HG03060 (cell line): Measurements from ENCODE around the gene CLSTN2.

Experiments used
- ATAC-seq: cut with Tn5 transposase; IDR thresholded peaks from one replicate; pipeline ENCODE4 v1.9.1; 2021; ENCODE audit warnings: low read depth, moderate number of reproducible peaks; ENCODE audit not compliant: unreplicated experiment

The CLSTN2 gene

DNA sequence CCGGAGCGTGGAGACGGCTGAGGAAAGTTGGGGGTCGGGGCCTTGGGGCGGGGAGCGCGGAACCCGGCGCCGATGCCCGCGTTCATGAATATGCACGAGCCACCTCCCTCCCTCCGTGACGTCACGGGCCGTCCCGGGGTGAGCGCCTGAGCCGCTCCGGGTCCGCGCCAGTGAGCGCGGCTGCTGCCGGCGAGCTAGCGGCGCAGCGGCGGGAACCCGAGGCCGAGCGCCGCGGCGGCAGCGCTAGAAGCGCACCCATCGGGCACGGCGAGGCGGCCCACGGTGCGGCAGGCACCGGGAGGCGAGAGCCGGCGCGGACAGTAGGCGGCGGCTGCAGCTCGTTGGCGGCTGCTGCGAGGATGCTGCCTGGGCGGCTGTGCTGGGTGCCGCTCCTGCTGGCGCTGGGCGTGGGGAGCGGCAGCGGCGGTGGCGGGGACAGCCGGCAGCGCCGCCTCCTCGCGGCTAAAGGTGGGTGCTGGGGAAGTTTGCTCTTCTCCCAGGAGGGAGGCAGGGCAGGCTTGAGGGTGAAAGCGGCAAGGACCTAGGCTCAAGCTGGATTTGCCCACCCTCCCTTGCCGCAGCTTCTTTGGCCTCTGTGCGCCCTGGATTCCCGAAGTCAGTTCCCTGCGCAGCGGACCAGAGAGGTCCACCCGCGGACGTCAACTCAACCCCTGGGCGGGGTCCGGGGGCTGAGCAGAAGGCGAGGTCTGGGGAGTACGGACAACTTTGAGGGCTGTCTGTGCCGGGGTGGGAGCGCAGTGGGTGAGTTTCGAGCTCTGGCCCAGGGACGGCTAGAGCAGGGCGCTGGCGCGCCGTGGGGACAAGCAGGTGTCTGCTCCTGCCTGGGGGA lies at the start of gene CLSTN2:
TSS of gene CLSTN2 (plus strand) at position 170 of the 850 bp plus-strand sequence.
- ATAC-seq, result no peak

GRCh38 chr3:139887431-139887830 lies 47.6 kb upstream of the CLSTN2 start:
- ATAC-seq, result no peak

- no peak for ATAC-seq
Observed at GRCh38 chr3:139888561-139889140, 46.3 kb upstream of the CLSTN2 start.

- no peak for ATAC-seq
Observed at GRCh38 chr3:139893267-139893962, 41.6 kb upstream of the CLSTN2 start.

GRCh38 chr3:139893963-139894642 lies 40.9 kb upstream of the CLSTN2 start:
- no peak for ATAC-seq

GRCh38 chr3:139894643-139894989 lies 40.4 kb upstream of the CLSTN2 start:
- ATAC-seq, result no peak

DNA sequence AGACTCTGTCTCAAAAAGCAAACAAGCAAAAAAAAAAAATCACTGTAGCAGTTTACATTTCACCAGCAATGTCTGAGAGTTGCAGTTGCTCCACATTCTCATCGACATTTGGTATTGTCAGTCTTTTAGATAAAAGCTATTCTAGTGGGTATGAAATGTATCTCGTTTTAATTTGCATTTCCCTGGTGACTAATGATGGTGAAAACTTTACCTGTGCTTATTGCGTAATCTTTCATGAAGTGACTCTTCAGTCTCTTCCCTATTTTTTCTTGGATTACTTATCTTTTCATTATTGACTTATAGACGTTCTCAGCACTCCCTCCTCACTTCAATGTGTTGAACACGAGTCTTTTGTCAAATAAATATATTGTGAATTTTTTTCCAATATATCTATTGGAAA lies 37.2 kb upstream of the CLSTN2 start:
- no peak for ATAC-seq

DNA sequence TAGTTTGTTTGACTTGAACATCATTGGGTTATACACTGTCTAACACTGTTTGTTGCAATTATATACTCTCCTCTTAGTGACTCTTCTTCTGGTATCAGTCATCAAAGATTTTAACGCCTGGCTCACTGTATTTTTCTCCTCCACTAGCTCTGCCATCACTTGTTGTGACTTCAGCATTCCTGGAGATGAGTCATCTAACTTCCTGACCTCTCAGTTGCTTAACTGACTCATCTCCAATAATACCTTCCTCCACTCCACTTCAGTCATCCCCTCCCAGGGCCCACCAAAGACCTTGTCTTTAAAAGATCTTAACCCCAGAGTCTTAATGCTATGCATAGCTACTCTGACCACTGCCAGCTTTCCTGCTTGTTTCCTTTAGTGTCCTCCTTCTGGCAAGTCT lies 28.6 kb upstream of the CLSTN2 start:
- ATAC-seq, result no peak

DNA sequence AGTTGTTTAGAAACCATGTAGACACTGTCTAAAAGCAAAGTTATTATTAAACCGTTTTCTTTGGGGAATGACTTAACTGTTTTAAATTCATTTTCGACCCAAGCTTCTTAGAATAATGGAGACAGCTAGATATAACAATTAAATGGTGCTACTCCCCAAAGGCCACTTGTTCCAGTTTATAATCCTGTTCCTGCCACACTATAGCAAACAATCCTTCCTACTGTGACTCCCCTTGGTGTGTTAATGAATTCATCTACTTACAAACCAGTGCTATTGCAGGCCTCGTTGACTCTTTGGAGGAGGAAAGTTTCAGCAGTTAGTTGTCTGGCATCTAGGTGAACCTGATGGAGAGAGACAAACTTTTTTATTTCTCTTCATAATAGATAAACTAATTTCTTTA lies 25.2 kb upstream of the CLSTN2 start:
- no peak for ATAC-seq

- ATAC-seq, result no peak
Observed at GRCh38 chr3:139916271-139916670, 18.7 kb upstream of the CLSTN2 start.

DNA sequence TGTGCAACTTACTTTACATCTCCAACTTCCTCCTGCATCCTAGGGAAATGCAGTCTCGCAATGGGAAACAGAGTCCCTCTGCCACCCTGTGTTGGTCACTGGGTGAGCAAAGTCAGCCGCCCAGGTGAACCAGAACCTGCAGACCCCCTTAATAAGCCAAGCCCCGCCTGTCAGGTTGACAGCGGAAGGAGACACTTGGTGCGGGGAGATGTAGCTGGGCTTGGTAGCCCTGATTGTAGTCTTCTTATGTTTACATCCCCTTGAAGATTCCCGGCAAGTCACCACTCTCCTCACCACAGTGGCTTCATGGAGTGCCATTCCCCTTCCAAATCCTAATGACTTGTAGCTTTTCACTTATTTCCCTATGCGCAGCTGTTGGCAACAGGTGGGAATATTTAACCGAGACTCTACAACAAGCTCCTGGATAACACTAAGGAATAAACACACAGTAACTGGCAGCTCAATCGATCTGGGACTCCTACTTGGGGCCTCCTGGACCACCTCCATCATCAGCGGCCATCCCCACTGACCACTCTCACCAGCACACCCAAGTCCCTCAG lies 17.7 kb upstream of the CLSTN2 start:
- ATAC-seq, result no peak

DNA sequence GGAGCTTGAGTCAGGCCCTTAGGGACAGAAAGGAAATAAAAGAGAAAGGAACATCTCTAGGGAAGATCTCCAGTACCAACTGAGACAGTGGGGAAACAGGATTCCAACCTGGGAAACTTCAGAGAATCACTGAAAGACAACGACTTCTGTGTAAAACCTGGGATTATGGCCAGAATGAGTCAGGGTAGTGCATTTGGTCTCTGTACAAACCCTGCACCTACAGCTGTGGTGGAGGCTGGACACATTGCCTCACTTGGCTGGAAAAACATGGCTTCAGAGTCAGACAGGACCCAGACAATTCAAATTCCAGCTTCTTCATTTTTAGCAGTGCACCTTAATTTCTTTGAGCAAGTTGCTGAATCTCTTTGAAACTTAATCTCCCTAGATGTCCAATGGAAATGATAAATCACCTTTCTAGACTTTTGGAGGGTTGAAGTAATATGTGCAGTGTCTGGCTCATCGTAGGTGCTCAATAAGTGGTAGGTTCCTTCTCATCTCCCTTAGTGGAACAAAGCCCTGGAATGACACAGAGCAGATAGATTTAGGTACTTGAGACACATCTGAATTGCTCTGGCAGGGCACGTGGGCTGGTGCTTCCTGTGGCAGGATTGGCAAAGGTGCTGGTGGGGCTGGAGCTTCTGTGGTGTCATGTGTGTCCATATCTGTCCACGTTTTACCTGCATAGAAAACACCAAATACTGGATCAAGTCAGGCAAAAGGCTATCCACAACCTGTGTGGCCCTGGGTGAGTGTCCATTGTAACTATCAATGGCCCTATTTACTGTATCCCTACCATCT lies 6.1 kb upstream of the CLSTN2 start:
- ATAC-seq, result no peak

DNA sequence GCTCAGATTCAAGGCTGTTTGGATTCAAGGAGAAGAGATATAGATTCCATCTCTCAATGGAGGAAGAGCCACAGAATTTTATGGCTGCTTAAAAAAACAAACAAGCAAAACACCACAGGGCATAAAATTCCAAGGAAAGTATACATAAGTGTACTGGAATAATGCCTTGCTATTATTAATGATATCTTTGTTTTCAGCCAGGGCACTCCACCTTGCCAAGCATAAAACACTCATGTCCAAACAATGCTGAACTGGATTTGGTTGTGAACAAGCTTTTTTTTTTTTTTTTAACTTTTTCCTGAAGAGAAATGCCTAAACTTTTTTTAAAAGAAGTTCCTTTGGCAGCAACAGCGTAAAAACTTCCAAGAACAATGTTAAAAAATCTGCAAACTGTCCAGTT lies 4.8 kb upstream of the CLSTN2 start:
- ATAC-seq, result no peak

GRCh38 chr3:139933766-139934165 lies 1.2 kb upstream of the CLSTN2 start:
- ATAC-seq, result no peak

- ATAC-seq, result no peak
Observed at GRCh38 chr3:139934613-139935015, 371 bp upstream of the CLSTN2 start.

- no peak for ATAC-seq
Observed at GRCh38 chr3:139935866-139936817, 1.2 kb downstream of the CLSTN2 start.

DNA sequence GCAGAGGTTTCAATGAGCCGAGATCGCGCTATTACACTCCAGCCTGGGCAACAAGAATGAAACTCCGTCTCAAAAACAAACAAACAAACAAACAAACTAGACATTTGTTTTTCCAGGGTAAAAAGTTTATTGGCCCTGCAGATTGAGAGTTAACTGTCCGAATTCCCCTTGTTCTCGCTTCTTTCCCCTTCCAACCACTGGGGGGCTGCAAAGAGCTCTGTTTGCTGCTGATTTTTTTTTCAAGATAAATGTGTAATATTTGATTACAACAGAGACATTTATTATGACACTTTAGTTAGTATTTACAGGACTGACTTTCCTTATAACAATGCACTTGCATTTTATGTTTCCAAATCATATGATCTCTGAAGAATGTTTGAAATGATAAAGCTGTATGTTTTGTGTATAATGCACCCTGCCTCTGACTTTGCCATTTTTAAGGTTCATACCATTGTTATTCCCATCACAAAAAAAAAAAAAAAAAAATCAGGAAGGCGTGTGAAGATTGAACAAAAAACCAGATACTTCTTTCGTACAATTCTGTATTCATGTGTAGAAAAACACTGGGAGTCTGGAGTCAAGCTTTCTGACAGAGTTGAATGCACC lies 2.8 kb downstream of the CLSTN2 start:
- ATAC-seq, result no peak

GRCh38 chr3:139939681-139940190 lies 4.8 kb downstream of the CLSTN2 start:
- ATAC-seq, result no peak
